ENCODE results near the gene QTRT2.

QTRT2 gene

DNA sequence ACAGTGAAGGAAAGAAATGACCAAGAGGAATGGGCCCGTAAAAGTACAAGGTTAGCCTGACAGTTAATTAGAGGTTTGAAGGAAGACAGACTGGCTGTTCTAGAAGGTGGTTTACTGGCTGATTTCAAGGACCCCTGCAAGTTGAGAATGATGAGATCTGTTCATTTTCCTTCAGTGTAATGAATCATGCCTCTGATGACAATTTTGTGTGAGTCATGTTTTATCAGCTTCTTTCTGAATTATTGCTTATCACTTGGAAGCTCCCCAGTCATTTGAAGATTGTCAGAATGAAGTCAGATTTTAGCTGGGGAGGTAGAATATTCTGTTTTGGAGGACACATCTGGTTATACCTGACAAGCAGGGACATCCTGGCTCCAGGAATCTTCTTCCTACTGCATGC, 71.7 kb downstream of the QTRT2 start:
- H3K9ac ChIP-seq (ENCODE audit: low read length) = no peak overlapping the region
- H3K36me3 ChIP-seq (ENCODE audit: insufficient read depth, low read length) = no peaks in the 10 kb centered on the region
- H3K9me3 ChIP-seq (ENCODE audit: low read length) = no peaks in the 10 kb centered on the region
- H3K4me3 ChIP-seq (ENCODE audit: low read depth in 1 of 2, low read length in 2 of 2) = no peak overlapping the region
- no peaks in the 10 kb centered on the region for H3K4me1 ChIP-seq (ENCODE audit: insufficient read depth, low read length)
- H3K27ac ChIP-seq (ENCODE audit: low read depth, low read length) = no peak overlapping the region
- no peaks in the 10 kb centered on the region for H3K27me3 ChIP-seq (ENCODE audit: control insufficient read depth in 1 of 2, insufficient read depth in 2 of 2, low read length in 2 of 2)

DNA sequence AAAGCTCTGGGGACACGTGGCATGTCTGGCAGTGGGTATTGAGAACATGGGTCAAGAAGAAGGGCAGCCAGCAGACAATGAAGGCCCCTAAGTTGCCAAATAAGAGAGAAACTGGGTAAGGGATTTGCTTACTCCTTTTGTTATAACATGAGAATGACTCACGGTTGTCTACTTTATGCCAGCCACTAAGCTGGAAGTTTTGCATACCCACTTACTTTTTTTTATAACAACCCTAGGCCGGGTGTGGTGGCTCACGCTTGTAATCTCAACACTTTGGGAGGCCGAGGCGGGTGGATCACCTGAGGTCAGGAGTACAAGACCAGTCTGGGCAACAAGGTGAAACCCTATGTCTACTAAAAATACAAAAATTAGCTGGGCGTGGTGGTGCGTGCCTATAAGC, 72.3 kb downstream of the QTRT2 start:
- H3K9me3 ChIP-seq (ENCODE audit: low read length) = no peaks in the 10 kb centered on the region
- H3K4me1 ChIP-seq (ENCODE audit: insufficient read depth, low read length) = no peaks in the 10 kb centered on the region
- no peak overlapping the region for H3K27ac ChIP-seq (ENCODE audit: low read depth, low read length)
- no peak overlapping the region for H3K4me3 ChIP-seq (ENCODE audit: low read depth in 1 of 2, low read length in 2 of 2)
- no peak overlapping the region for H3K9ac ChIP-seq (ENCODE audit: low read length)
- H3K36me3 ChIP-seq (ENCODE audit: insufficient read depth, low read length) = no peaks in the 10 kb centered on the region
- H3K27me3 ChIP-seq (ENCODE audit: control insufficient read depth in 1 of 2, insufficient read depth in 2 of 2, low read length in 2 of 2) = no peaks in the 10 kb centered on the region

DNA sequence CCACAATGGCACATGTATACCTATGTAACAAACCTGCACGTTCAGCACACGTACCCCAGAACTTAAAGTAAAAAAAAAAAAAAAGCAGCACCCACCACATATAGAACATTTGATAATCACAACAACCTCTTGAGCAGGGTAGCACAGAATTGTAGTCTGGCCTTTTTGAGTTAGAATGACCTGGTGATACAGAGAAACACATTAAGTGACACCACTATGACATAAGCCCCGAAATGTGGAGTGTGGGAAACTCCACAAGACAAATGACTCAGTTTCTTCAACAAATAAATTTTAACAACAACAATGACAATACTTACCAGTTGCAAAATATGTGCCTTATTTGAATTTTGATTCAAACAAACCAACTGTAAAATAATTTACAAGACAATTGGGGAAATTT, 76.0 kb downstream of the QTRT2 start:
- no peak overlapping the region for H3K4me3 ChIP-seq (ENCODE audit: low read depth in 1 of 2, low read length in 2 of 2)
- no peaks in the 10 kb centered on the region for H3K9me3 ChIP-seq (ENCODE audit: low read length)
- H3K27me3 ChIP-seq (ENCODE audit: control insufficient read depth in 1 of 2, insufficient read depth in 2 of 2, low read length in 2 of 2) = no peaks in the 10 kb centered on the region
- H3K27ac ChIP-seq (ENCODE audit: low read depth, low read length) = no peak overlapping the region
- H3K4me1 ChIP-seq (ENCODE audit: insufficient read depth, low read length) = no peaks in the 10 kb centered on the region
- no peaks in the 10 kb centered on the region for H3K36me3 ChIP-seq (ENCODE audit: insufficient read depth, low read length)
- H3K9ac ChIP-seq (ENCODE audit: low read length) = no peak overlapping the region

DNA sequence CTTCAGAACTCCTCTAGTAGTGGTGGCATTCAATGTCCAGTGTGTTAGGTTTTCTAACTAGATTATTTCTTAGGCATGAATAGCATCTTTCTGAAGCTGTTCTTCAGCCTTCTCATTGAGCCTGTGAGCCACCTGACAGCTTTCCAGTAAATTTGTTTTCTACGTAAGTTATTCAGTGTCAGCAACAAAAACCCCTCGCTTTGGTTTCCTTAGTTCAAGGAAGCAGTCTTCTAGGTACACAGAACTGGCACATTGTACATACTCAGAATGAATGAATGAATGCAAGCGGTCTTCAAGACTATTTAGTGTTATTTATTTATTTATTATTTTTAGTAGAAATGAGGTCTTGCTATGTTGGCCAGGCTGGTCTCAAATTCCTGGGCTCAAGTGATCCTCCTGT, 77.4 kb downstream of the QTRT2 start:
- Histone ChIP-seq H3K9me3 (ENCODE audit: low read length) (no peaks in the 10 kb centered on the region), H3K4me3 (ENCODE audit: low read depth in 1 of 2, low read length in 2 of 2) (no peak overlapping the region), H3K9ac (ENCODE audit: low read length) (no peak overlapping the region), H3K36me3 (ENCODE audit: insufficient read depth, low read length) (no peaks in the 10 kb centered on the region), H3K27ac (ENCODE audit: low read depth, low read length) (no peak overlapping the region), H3K27me3 (ENCODE audit: control insufficient read depth in 1 of 2, insufficient read depth in 2 of 2, low read length in 2 of 2) (no peaks in the 10 kb centered on the region), H3K4me1 (ENCODE audit: insufficient read depth, low read length) (no peaks in the 10 kb centered on the region)

All from muscle layer of colon (tissue), 2 donors.